Brain microvascular endothelial cell (primary cell): ENCODE measurements around the gene COPG2.

Source experiments
- DNase-seq: peaks from one replicate; pipeline ENCODE4 v3.0.0-alpha.2; 2020
- H3K27ac ChIP-seq: fragments of 250-450 bp; sonication (Bioruptor Pico); 2 replicates; pipeline ENCODE4 v1.5.1; 2020; ENCODE audit warnings: mild to moderate bottlenecking, moderate library complexity
- H3K27me3 ChIP-seq: fragments of 250-450 bp; sonication (Bioruptor Pico); replicated peaks from 2 replicates; pipeline ENCODE4 v1.5.1; 2020; ENCODE audit warnings: mild to moderate bottlenecking
- H3K36me3 ChIP-seq: fragments of 250-450 bp; sonication (Bioruptor Pico); replicated peaks from 2 replicates; pipeline ENCODE4 v1.5.1; 2020; ENCODE audit warnings: mild to moderate bottlenecking
- H3K4me3 ChIP-seq: 2 replicates; pipeline ENCODE4 v1.5.1; 2011; ENCODE audit warnings: low read depth, mild to moderate bottlenecking, control low read depth, low read length, moderate library complexity
- in situ Hi-C: cut with HindIII; loops from 2 replicates; pipeline ENCODE4 v1.10.0; 2017; ENCODE audit warnings: low sequenced_read_pairs, low pct_ligation_motif_present
- TF ChIP-seq, protein P1 (sequence below): IDR thresholded peaks from 2 replicates; pipeline ENCODE4 v1.5.1; 2011; ENCODE audit warnings: low read depth, mild to moderate bottlenecking, moderate library complexity, low read length, control low read depth, inconsistent platforms; ENCODE audit errors: missing control alignments

Gene COPG2

DNA sequence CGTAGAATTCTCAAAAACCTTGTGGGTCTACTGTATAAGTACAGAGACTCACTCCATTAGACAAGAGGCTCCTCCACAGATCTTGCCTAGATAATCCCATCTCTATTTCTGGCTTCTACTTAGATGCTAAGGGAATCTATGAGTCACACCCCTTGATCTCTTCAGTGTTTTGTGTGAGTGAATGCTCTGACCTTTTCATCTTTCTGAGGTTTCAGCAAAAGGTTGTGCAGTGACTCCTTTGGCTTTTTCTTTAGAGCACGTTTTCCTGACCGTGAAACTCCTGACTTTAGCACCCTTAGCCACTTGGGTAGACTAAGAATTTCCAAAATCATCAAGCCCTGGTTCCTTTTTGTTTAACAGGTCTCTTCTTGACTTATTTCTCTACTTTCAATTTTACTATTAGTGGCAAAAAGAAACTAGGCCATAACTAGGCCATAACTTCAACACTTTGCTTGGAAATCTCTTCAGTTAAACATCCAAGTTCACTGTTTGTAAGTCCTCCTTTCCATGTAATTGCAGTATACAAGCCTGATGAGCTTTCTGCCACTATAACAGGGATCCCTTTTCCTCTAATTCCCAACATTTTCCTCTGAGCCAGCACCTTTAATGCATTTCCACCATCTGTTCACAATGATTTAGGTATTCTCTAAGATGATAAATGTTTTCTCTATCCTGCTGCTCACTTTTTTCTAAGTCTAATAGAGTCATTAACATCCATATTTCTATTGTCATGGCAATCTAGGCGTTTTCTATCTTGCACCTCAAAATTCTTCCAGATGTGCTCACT, 19.4 kb downstream of the COPG2 start:
- peak; percentile 53 for DNase-seq
- in situ Hi-C loops = no loop called here

DNA sequence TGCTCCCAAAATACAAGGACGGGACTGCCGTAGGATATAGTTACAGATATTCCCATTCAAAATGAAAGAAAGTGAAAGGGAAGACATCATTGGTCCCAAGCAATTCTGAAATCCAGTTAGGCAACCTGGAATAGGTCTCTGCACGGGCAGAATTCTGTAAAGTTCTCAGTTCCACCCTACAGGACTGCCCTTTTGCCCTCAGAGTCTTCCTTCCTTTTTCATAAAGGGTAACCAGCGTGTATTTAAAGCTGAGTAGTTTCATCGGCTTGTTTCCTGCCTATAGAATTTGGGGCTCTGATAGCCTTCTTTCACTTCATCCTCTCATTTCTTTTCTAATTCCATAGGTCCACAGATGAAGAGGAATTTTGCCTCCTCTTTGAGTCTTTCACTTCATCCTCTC, 20.0 kb downstream of the COPG2 start:
- Histone ChIP-seq H3K27ac (no peak overlapping the region), H3K4me3 (no peak overlapping the region), H3K36me3 (no peaks in the 10 kb centered on the region), H3K27me3 (no peaks in the 10 kb centered on the region)
- no peak for DNase-seq
- in situ Hi-C loops = no loop called here
- TF ChIP-seq, protein P1, sequence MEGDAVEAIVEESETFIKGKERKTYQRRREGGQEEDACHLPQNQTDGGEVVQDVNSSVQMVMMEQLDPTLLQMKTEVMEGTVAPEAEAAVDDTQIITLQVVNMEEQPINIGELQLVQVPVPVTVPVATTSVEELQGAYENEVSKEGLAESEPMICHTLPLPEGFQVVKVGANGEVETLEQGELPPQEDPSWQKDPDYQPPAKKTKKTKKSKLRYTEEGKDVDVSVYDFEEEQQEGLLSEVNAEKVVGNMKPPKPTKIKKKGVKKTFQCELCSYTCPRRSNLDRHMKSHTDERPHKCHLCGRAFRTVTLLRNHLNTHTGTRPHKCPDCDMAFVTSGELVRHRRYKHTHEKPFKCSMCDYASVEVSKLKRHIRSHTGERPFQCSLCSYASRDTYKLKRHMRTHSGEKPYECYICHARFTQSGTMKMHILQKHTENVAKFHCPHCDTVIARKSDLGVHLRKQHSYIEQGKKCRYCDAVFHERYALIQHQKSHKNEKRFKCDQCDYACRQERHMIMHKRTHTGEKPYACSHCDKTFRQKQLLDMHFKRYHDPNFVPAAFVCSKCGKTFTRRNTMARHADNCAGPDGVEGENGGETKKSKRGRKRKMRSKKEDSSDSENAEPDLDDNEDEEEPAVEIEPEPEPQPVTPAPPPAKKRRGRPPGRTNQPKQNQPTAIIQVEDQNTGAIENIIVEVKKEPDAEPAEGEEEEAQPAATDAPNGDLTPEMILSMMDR = no peak

More for the DNA sequence above, 19.4 kb downstream of the COPG2 start:
- Histone ChIP-seq H3K36me3 (no peaks in the 10 kb centered on the region), H3K27me3 (no peaks in the 10 kb centered on the region), H3K4me3 (no peak overlapping the region), H3K27ac (no peak overlapping the region)
- TF ChIP-seq, protein P1 = no peak

DNA sequence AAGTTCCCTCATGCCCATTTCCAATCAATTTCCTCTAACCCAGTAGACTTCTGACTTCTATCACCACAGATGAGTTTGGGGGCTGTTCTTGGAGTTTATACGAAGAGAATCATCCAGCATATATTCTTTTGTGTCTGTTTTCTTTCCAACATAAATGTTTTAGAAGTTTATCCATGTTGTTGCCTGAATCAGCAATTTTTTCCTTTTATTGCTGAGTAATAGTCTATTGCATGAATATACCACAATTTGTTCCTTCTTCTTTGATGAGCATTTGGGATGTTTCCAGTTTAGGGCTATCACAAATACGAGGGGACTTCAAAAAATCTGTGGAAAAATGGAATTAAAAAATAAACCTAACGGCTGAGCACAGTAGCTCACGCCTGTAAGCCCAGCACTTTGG, 26.2 kb downstream of the COPG2 start:
- H3K27me3 ChIP-seq = no peaks in the 10 kb centered on the region
- H3K4me3 ChIP-seq = no peak overlapping the region
- DNase-seq = no peak
- in situ Hi-C loops = no loop called here
- TF ChIP-seq, protein P1 = no peak
- H3K36me3 ChIP-seq = no peaks in the 10 kb centered on the region
- no peak overlapping the region for H3K27ac ChIP-seq

DNA sequence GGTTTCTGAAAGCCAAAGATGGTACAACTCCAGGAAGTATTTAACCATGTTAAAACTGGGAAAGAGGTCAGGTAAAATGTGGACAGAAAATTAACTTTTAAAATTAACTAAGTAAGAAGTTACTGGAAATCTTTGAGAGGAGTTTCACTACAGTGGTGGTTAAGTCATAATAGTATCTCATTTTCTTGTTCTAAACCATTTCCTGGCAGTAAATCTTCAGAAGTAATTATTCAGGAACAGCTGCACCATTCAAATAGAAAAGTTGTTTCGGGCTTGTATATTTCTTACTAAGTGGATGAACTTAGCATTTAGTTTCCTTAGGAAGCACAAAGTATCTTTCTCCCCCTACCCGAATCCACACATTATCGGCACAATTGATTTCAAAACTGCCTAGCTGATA, 27.1 kb downstream of the COPG2 start:
- TF ChIP-seq, protein P1 = no peak
- DNase-seq = no peak
- Histone ChIP-seq H3K36me3 (no peaks in the 10 kb centered on the region), H3K4me3 (no peak overlapping the region), H3K27me3 (no peaks in the 10 kb centered on the region), H3K27ac (no peak overlapping the region)
- in situ Hi-C loops = no loop called here

DNA sequence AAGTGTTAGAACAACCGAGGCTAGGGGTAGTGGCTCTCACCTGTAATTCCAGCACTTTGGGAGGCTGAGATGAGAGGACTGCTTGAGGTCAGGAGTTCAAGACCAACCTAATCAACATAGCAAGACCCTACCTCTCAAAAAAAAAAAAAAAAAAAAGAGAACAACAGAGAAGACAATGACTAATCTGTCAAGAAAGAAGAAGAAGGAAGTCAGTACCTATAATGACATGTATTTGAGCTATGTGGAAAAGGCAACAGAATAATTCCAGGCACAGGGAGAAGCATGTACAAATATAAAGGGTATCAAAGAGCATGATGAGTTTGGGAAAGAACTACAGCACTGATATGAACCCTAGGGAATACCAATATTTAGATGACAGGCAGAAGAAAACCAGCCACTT, 27.5 kb downstream of the COPG2 start:
- in situ Hi-C loops = no loop called here
- TF ChIP-seq, protein P1 = no peak
- no peak overlapping the region for H3K4me3 ChIP-seq
- no peak for DNase-seq
- H3K27ac ChIP-seq = no peak overlapping the region
- no peaks in the 10 kb centered on the region for H3K27me3 ChIP-seq
- no peaks in the 10 kb centered on the region for H3K36me3 ChIP-seq

DNA sequence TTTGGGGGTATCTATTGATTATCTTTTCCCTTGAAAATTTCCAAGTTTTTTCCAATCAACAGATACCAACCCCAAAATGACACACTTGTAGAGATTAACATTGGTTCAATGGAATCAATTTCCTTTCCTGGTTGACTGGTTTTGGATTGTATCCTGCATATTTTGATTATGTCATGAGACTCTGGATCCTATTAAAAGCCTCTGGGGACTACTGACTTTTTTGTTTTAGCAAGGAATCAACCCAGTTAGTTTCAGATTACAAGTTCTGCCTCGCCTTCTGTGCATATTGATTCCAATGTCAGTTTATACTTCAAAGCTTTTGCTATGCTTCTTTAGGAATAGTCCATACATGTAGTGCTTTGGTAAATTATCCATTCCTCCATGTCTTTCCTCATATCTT, 29.2 kb downstream of the COPG2 start:
- Histone ChIP-seq H3K4me3 (no peak overlapping the region), H3K36me3 (no peaks in the 10 kb centered on the region), H3K27ac (no peak overlapping the region), H3K27me3 (no peaks in the 10 kb centered on the region)
- TF ChIP-seq, protein P1 = no peak
- no peak for DNase-seq
- in situ Hi-C loops = no loop called here
